Measurements from ENCODE around the gene TBC1D23.

GRCh38 chr3:100289339-100289738 is 28.5 kb downstream of the TBC1D23 start:
- TF ChIP-seq CTCF (IDR thresholded peaks at IDR 0.05; ENCODE audit: low read depth, low read length, poor library complexity, severe bottlenecking) (no peak), EZH2phosphoT487 (IDR thresholded peaks at IDR 0.05; ENCODE audit: borderline replicate concordance, low read length) (no peak)

All from DOHH2 (cell line).